H1 (cell line): ENCODE results near the gene GDF9. TPM values are rescaled to one million over a fixed set of nuclear protein-coding genes. Genes with fewer than 3 reads are reported as not detected.

Experiments
- CTCF ChIA-PET: fragments of 300-600 bp; sonication (Branson Sonifier 250); formaldehyde crosslinking; loops from one replicate; lab custom pipeline; 2021; ENCODE audit not compliant: partially characterized antibody; lab: Charles Lee
- POLR2A ChIA-PET: fragments of 300-600 bp; sonication (Branson Sonifier 250); formaldehyde crosslinking; loops from one replicate; lab custom pipeline; 2021; ENCODE audit warnings: inconsistent platforms; ENCODE audit not compliant: partially characterized antibody; lab: Charles Lee
- DNase-seq, 2 experiments: peaks; one replicate each; pipeline versions ENCODE4 v3.0.0 to v3.0.0-alpha.2; 2010 to 2022; ENCODE audit warnings: low spot score in 2 of 2, low read depth in 1 of 2, mixed read lengths in 1 of 2
- FAIRE-seq: peaks from 2 replicates; lab custom pipeline; 2011; peaks lifted over from hg19 to GRCh38; lab: Jason Lieb, UNC
- H2AFZ ChIP-seq: 2 replicates; pipeline ENCODE4 v1.8.1; 2012; ENCODE audit warnings: low read length, inconsistent platforms
- H2AK5ac ChIP-seq: 2 replicates; pipeline ENCODE4 v1.6.1; 2013; ENCODE audit warnings: low read depth, low read length
- H2BK120ac ChIP-seq: replicated peaks from 2 replicates; pipeline ENCODE3; 2013; ENCODE audit warnings: low read depth, low read length, inconsistent platforms
- H2BK12ac ChIP-seq: 2 replicates; pipeline ENCODE4 v1.6.1; 2013; ENCODE audit warnings: low read depth, low read length
- H2BK15ac ChIP-seq: 2 replicates; pipeline ENCODE4 v1.6.1; 2013; ENCODE audit warnings: low read length
- H2BK20ac ChIP-seq: 2 replicates; pipeline ENCODE4 v1.6.1; 2013; ENCODE audit warnings: low read length
- H2BK5ac ChIP-seq: 2 replicates; pipeline ENCODE4 v1.6.1; 2013; ENCODE audit warnings: low read depth, low read length
- H3K14ac ChIP-seq: 2 replicates; pipeline ENCODE4 v1.6.1; 2013; ENCODE audit warnings: inconsistent platforms; ENCODE audit not compliant: insufficient read length
- H3K18ac ChIP-seq: 2 replicates; pipeline ENCODE4 v1.6.1; 2013; ENCODE audit warnings: low read length; ENCODE audit errors: extremely low read depth
- H3K23ac ChIP-seq: 2 replicates; pipeline ENCODE4 v1.6.1; 2013; ENCODE audit warnings: inconsistent platforms; ENCODE audit not compliant: insufficient read length
- H3K23me2 ChIP-seq: 2 replicates; pipeline ENCODE4 v1.6.1; 2013; ENCODE audit warnings: low read depth, low read length
- H3K27ac ChIP-seq: 2 replicates; pipeline ENCODE4 v1.6.1; 2011; ENCODE audit warnings: low read depth, low read length, inconsistent platforms
- H3K27me3 ChIP-seq, 4 experiments: replicated peaks in 1 of 4; 1 replicate in 1 of 4; 2 replicates in 3 of 4; pipeline versions ENCODE4 v1.6.1 to v1.8.1; 2011 to 2013; ENCODE audit warnings: low read length in 3 of 4, mild to moderate bottlenecking in 3 of 4, inconsistent platforms in 2 of 4, mixed read lengths in 2 of 4, moderate library complexity in 1 of 4; ENCODE audit not compliant: control insufficient read depth in 3 of 4, insufficient read depth in 3 of 4; ENCODE audit errors: extremely low read depth in 1 of 4
- H3K36me3 ChIP-seq, 4 experiments: 2 replicates each; pipeline versions ENCODE4 v1.6.1 to v1.8.1; 2011 to 2013; ENCODE audit warnings: mild to moderate bottlenecking in 4 of 4, low read length in 3 of 4, moderate library complexity in 2 of 4, control low read depth in 1 of 4, inconsistent platforms in 1 of 4; ENCODE audit not compliant: insufficient read depth in 4 of 4, control insufficient read depth in 2 of 4
- H3K4ac ChIP-seq: replicated peaks from 2 replicates; pipeline ENCODE3; 2013; ENCODE audit warnings: low read length, low read depth, mixed read lengths, inconsistent platforms; ENCODE audit not compliant: insufficient read length
- H3K4me1 ChIP-seq, 4 experiments: replicated peaks in 1 of 4; 1 replicate in 1 of 4; 2 replicates in 3 of 4; pipeline versions ENCODE4 v1.6.1 to v1.8.1; 2011 to 2013; ENCODE audit warnings: low read length in 3 of 4, inconsistent platforms in 2 of 4, mixed read lengths in 1 of 4; ENCODE audit not compliant: insufficient read depth in 4 of 4, control insufficient read depth in 3 of 4
- H3K4me2 ChIP-seq, 2 experiments: 2 replicates each; pipeline versions ENCODE4 v1.6.1 to v1.8.1; 2011 to 2013; ENCODE audit warnings: low read depth in 2 of 2, low read length in 2 of 2, control low read depth in 1 of 2, inconsistent platforms in 1 of 2, mild to moderate bottlenecking in 1 of 2; ENCODE audit not compliant: insufficient read depth in 1 of 2
- H3K4me3 ChIP-seq, 4 experiments: fragments of 200-600, 300-600 bp in 1 of 4; sonication (generic), shearing (Covaris generic), sonication (Bioruptor Twin) in 1 of 4; 2 replicates each; pipeline versions ENCODE4 v1.5.1 to v1.8.1; 2011 to 2016; ENCODE audit warnings: low read length in 4 of 4, low read depth in 3 of 4, control low read depth in 2 of 4, inconsistent platforms in 2 of 4, mild to moderate bottlenecking in 2 of 4, mixed read lengths in 1 of 4, moderate library complexity in 1 of 4; ENCODE audit not compliant: insufficient read depth in 2 of 4; ENCODE audit errors: extremely low read depth in 1 of 4
- H3K56ac ChIP-seq: replicated peaks from 2 replicates; pipeline ENCODE3; 2013; ENCODE audit warnings: low read depth, mild to moderate bottlenecking, mixed read lengths, low read length, inconsistent platforms; ENCODE audit not compliant: insufficient read length
- H3K79me1 ChIP-seq: 2 replicates; pipeline ENCODE4 v1.6.1; 2013; ENCODE audit warnings: low read depth, low read length, control low read depth
- H3K79me2 ChIP-seq, 2 experiments: 2 replicates each; pipeline versions ENCODE4 v1.6.1 to v1.8.1; 2012 to 2013; ENCODE audit warnings: low read length in 2 of 2, mild to moderate bottlenecking in 2 of 2, inconsistent platforms in 1 of 2; ENCODE audit not compliant: insufficient read depth in 2 of 2, control insufficient read depth in 1 of 2
- H3K9ac ChIP-seq, 4 experiments: replicated peaks in 1 of 4; 1 replicate in 1 of 4; 2 replicates in 3 of 4; pipeline versions ENCODE4 v1.6.1 to v1.8.1; 2011 to 2013; ENCODE audit warnings: low read depth in 3 of 4, low read length in 3 of 4, control low read depth in 2 of 4, mild to moderate bottlenecking in 2 of 4, moderate library complexity in 2 of 4, inconsistent platforms in 1 of 4; ENCODE audit errors: extremely low read depth in 1 of 4
- H3K9me3 ChIP-seq, 2 experiments: 2 replicates each; pipeline versions ENCODE4 v1.6.1 to v1.8.1; 2012 to 2013; ENCODE audit warnings: mild to moderate bottlenecking in 2 of 2, moderate library complexity in 2 of 2, control low read depth in 1 of 2, inconsistent platforms in 1 of 2, low read depth in 1 of 2, low read length in 1 of 2, mixed read lengths in 1 of 2; ENCODE audit not compliant: insufficient read depth in 2 of 2
- H4K20me1 ChIP-seq, 2 experiments: replicated peaks in 1 of 2; 2 replicates each; pipeline versions ENCODE3 to v1.8.1; 2011 to 2013; ENCODE audit warnings: inconsistent platforms in 2 of 2, low read length in 2 of 2, mild to moderate bottlenecking in 1 of 2; ENCODE audit not compliant: insufficient read depth in 2 of 2, control insufficient read depth in 1 of 2
- H4K5ac ChIP-seq: 2 replicates; pipeline ENCODE4 v1.6.1; 2013; ENCODE audit warnings: low read length, low read depth, mixed read lengths, inconsistent platforms; ENCODE audit not compliant: insufficient read length
- H4K8ac ChIP-seq: 2 replicates; pipeline ENCODE4 v1.8.0; 2013; ENCODE audit warnings: mild to moderate bottlenecking, moderate library complexity, low read length, inconsistent platforms; ENCODE audit not compliant: insufficient read depth; ENCODE audit errors: extremely low read depth
- H4K91ac ChIP-seq: replicated peaks from 2 replicates; pipeline ENCODE3; 2013; ENCODE audit warnings: low read length, mixed read lengths, inconsistent platforms; ENCODE audit not compliant: insufficient read length
- BCL11A ChIP-seq, 2 experiments: IDR thresholded peaks; one replicate each; pipeline ENCODE4 v1.6.1; 2011; ENCODE audit warnings: low read depth in 2 of 2, low read length in 2 of 2, mild to moderate bottlenecking in 2 of 2
- CBX8 ChIP-seq: fragments of 300-800, 300-1000 bp; sonication (generic); IDR thresholded peaks from 2 replicates; pipeline ENCODE4 v1.7.1; 2016; ENCODE audit warnings: low read depth, low read length, borderline replicate concordance
- GABPA ChIP-seq: IDR thresholded peaks from 2 replicates; pipeline ENCODE4 v1.6.1; 2011; ENCODE audit warnings: mild to moderate bottlenecking, low read length, moderate library complexity, borderline replicate concordance; ENCODE audit not compliant: insufficient read depth
- JUN ChIP-seq: IDR thresholded peaks from 2 replicates; pipeline ENCODE4 v1.6.1; 2011; ENCODE audit warnings: low read depth, mild to moderate bottlenecking, improper control_type of control experiment, low read length
- PHF8 ChIP-seq: fragments of 200-600 bp; sonication (generic); conservative IDR thresholded peaks from 2 replicates; pipeline ENCODE4 v1.7.1; 2012; ENCODE audit warnings: low read depth, mild to moderate bottlenecking, inconsistent platforms, low read length, moderate library complexity
- POU5F1 ChIP-seq: IDR thresholded peaks from 2 replicates; pipeline ENCODE4 v1.6.1; 2011; ENCODE audit warnings: low read depth, mild to moderate bottlenecking, low read length, moderate library complexity
- SIRT6 ChIP-seq: IDR thresholded peaks from one replicate; pipeline ENCODE4 v1.7.1; 2012; ENCODE audit warnings: low read length, inconsistent platforms
- SP1 ChIP-seq: IDR thresholded peaks from 2 replicates; pipeline ENCODE4 v1.6.1; 2011; ENCODE audit warnings: low read depth, low read length
- SP2 ChIP-seq: IDR thresholded peaks from 2 replicates; pipeline ENCODE4 v1.6.1; 2012; ENCODE audit warnings: mild to moderate bottlenecking, low read length, inconsistent platforms
- SUZ12 ChIP-seq: fragments of 200-600 bp; sonication (generic); IDR thresholded peaks from 2 replicates; pipeline ENCODE4 v1.6.1; 2012; ENCODE audit warnings: mild to moderate bottlenecking, inconsistent platforms, low read length, moderate library complexity, mixed read lengths
- WGBS, 2 experiments: shearing (Covaris generic) in 1 of 2; methylation state at CpG; one replicate each; pipeline versions ENCODE4 v1.1.6 to v1.1.7; 2013 to 2015; ENCODE audit warnings: low lambda C conversion rate in 2 of 2, mixed read lengths in 2 of 2, inconsistent platforms in 1 of 2, low coverage in 1 of 2, missing lambda C conversion rate in 1 of 2; ENCODE audit not compliant: insufficient replicate concordance in 2 of 2, insufficient coverage in 1 of 2, insufficient read length in 1 of 2; ENCODE audit errors: extremely low coverage in 1 of 2, missing lambda C conversion rate in 1 of 2; 5-methylcytosine and 5-hydroxymethylcytosine counted together
- polyA plus RNA-seq, 7 experiments: library from polyadenylated mRNA; depleted of rRNA in 3 of 7; stranded (reverse) in 5 of 7; unstranded in 2 of 7; fragments of >200 nt in 5 of 7; fragments of 200-250 nt in 2 of 7; gene quantifications; 1 replicate in 5 of 7; 2 replicates in 1 of 7; 4 replicates in 1 of 7; pipeline versions ENCODE4 v1.2.1 to v1.2.3, GENCODE V29; 2011 to 2013; ENCODE audit warnings: missing spikeins in 2 of 7, mixed read lengths in 2 of 7
- total RNA-seq: library from RNA; stranded (reverse); fragmentation: NEBNext Ultra II Directional; extraction: Animal tissue kit (Norgen Biotek cat#: 25700); gene quantifications from 2 replicates; pipeline ENCODE4 v1.2.1, GENCODE V29; 2021

Gene GDF9
- total and polyA plus RNA-seq, 2 of the 8 experiments (the other 6 are each of a cell fraction or from before 2014, with no cell fraction given): 0.14 TPM; not detected in 1

- Histone ChIP-seq H3K4ac (no peak overlapping the region), H2BK120ac (no peak overlapping the region), H2BK12ac (no peak overlapping the region), H3K27ac (no peak overlapping the region), H3K79me2 (no peaks in the 10 kb centered on the region), H3K23me2 (no peaks in the 10 kb centered on the region), H3K9ac (no peak overlapping the region), H3K23ac (no peak overlapping the region), H3K18ac (no peak overlapping the region), H3K56ac (no peak overlapping the region), H3K27me3 (no peaks in the 10 kb centered on the region), H3K79me1 (no peaks in the 10 kb centered on the region), H4K8ac (no peak overlapping the region), H3K36me3 (no peaks in the 10 kb centered on the region), H2BK5ac (no peak overlapping the region), H4K5ac (no peak overlapping the region), H3K4me1 (no peaks in the 10 kb centered on the region), H3K4me3 (no peak overlapping the region), H4K91ac (no peak overlapping the region), H2BK15ac (no peak overlapping the region), H3K9me3 (no peaks in the 10 kb centered on the region), H3K14ac (no peak overlapping the region), H2AK5ac (no peak overlapping the region), H2BK20ac (no peak overlapping the region), H4K20me1 (no peaks in the 10 kb centered on the region), H3K4me2 (no peak overlapping the region), H2AFZ (no peak overlapping the region)
- TF ChIP-seq GABPA: no peak
- no peak for TF ChIP-seq JUN
- TF ChIP-seq POU5F1: no peak
- TF ChIP-seq SP2: no peak
- TF ChIP-seq PHF8: no peak
- TF ChIP-seq SIRT6: no peak
- TF ChIP-seq CBX8: no peak
- no peak for TF ChIP-seq SUZ12
- no peak for TF ChIP-seq SP1
- no peak for TF ChIP-seq BCL11A (IDR thresholded peaks at IDR 0.05; ENCODE audit: low read depth in 2 of 2, low read length in 2 of 2)
- 89% methylated on average over 2 of the region's 2 CpGs; no CpG with 5 or more reads in 1 of the 2 experiments for WGBS, 2 experiments
- CTCF ChIA-PET: interaction anchor here (0.6 to 25.6 kb wide), 3 partner anchors 8 to 91 kb away, joined by 4 to 465 read pairs (median 10); partner anchors contain the start of genes GDF9, LEAP2, SHROOM1 and UQCRQ
- FAIRE-seq: no peak
- POLR2A ChIA-PET: no interaction called here
- no peak for DNase-seq
These were observed 28.4 kb downstream of the GDF9 start for GRCh38 chr5:132837868-132838267.
